ENCODE results near the gene NOS1AP. TPM values are rescaled to one million over a fixed set of nuclear protein-coding genes. Genes with fewer than 3 reads are reported as not detected.

NOS1AP gene
- total RNA-seq, 4 donors from 2014 or later = 0.99 to 9.0 (median 4.0) TPM

- TF ChIP-seq POLR2A (IDR thresholded peaks at IDR 0.05; ENCODE audit: low read depth) (no peak), EP300 (IDR thresholded peaks at IDR 0.05) (no peak), POLR2AphosphoS5 (IDR thresholded peaks at IDR 0.05) (no peak), CTCF (IDR thresholded peaks at IDR 0.05) (no peak)
- intact Hi-C loops (cut with DNase I) = loop anchor here (2.0 to 5.0 kb wide), 2 partner anchors 174 to 243 kb away; no protein-coding TSS in a partner anchor
- 100% methylated on average over 1 of the region's 1 CpG for WGBS
- Histone ChIP-seq H3K4me1 (peaks cover 0 to 8% (median 4%) of the 10 kb centered on the region in 4 donors), H3K27me3 (no peaks in the 10 kb centered on the region), H3K36me3 (no peaks in the 10 kb centered on the region), H3K4me3 (no peak overlapping the region), H3K9me3 (no peaks in the 10 kb centered on the region), H3K27ac (replicated peaks in 1 of 4) (no peak overlapping the region)
- no peak for DNase-seq (ENCODE audit: extremely low spot score)
Measured at GRCh38 chr1:162036163-162036562, 33.3 kb upstream of the NOS1AP start.

GRCh38 chr1:162038624-162039023 is 30.9 kb upstream of the NOS1AP start:
- intact Hi-C loops (cut with DNase I) = loop anchor here (5.0 kb wide), 1 partner anchor 176 kb away; no protein-coding TSS in a partner anchor
- no peak for TF ChIP-seq POLR2A (IDR thresholded peaks at IDR 0.05; ENCODE audit: low read depth)
- WGBS = 83% methylated on average over 1 of the region's 1 CpG

GRCh38 chr1:162040001-162040400 is 29.5 kb upstream of the NOS1AP start:
- intact Hi-C loops (cut with DNase I) = no loop called here
- no peaks in the 10 kb centered on the region for H3K9me3 ChIP-seq
- no peak for DNase-seq (ENCODE audit: extremely low spot score)
- no peak overlapping the region for H3K4me3 ChIP-seq
- no peaks in the 10 kb centered on the region for H3K27me3 ChIP-seq
- peaks cover 0 to 8% (median 3%) of the 10 kb centered on the region in 4 donors for H3K4me1 ChIP-seq
- no peak for TF ChIP-seq CTCF (IDR thresholded peaks at IDR 0.05)
- no peak for TF ChIP-seq POLR2AphosphoS5 (IDR thresholded peaks at IDR 0.05)
- no peak overlapping the region for H3K27ac ChIP-seq (replicated peaks in 1 of 4)
- H3K36me3 ChIP-seq = no peaks in the 10 kb centered on the region
- 74% methylated on average over 4 of the region's 4 CpGs for WGBS

More at GRCh38 chr1:162038624-162039023, 30.9 kb upstream of the NOS1AP start:
- Histone ChIP-seq H3K4me3 (no peak overlapping the region), H3K27me3 (no peaks in the 10 kb centered on the region), H3K36me3 (no peaks in the 10 kb centered on the region), H3K9me3 (no peaks in the 10 kb centered on the region), H3K27ac (replicated peaks in 1 of 4) (no peak overlapping the region), H3K4me1 (peaks cover 0 to 8% (median 3%) of the 10 kb centered on the region in 4 donors)
- DNase-seq (ENCODE audit: extremely low spot score) = no peak

GRCh38 chr1:162040657-162041056 is 28.8 kb upstream of the NOS1AP start:
- DNase-seq (ENCODE audit: extremely low spot score) = no peak
- H3K4me3 ChIP-seq = no peak overlapping the region
- H3K36me3 ChIP-seq = no peaks in the 10 kb centered on the region
- TF ChIP-seq EP300 (IDR thresholded peaks at IDR 0.05) (no peak), CTCF (IDR thresholded peaks at IDR 0.05) (peak in 1 of 3 experiments; percentile 13)
- intact Hi-C loops (cut with DNase I) = no loop called here
- no peak overlapping the region for H3K27ac ChIP-seq (replicated peaks in 1 of 4)
- no peaks in the 10 kb centered on the region for H3K27me3 ChIP-seq
- no peaks in the 10 kb centered on the region for H3K9me3 ChIP-seq
- H3K4me1 ChIP-seq = peaks cover 0 to 8% (median 3%) of the 10 kb centered on the region in 4 donors

- H3K9me3 ChIP-seq = no peaks in the 10 kb centered on the region
- intact Hi-C loops (cut with DNase I) = no loop called here
- H3K4me3 ChIP-seq = no peak overlapping the region
- no peaks in the 10 kb centered on the region for H3K27me3 ChIP-seq
- no peaks in the 10 kb centered on the region for H3K4me1 ChIP-seq
- 89% methylated on average over 1 of the region's 1 CpG for WGBS
- no peak for DNase-seq (ENCODE audit: extremely low spot score)
- no peak overlapping the region for H3K27ac ChIP-seq (replicated peaks in 1 of 4)
- H3K36me3 ChIP-seq = no peaks in the 10 kb centered on the region
- no peak for TF ChIP-seq EP300 (IDR thresholded peaks at IDR 0.05)
- TF ChIP-seq POLR2A (IDR thresholded peaks at IDR 0.05; ENCODE audit: low read depth) = no peak
- TF ChIP-seq POLR2AphosphoS5 (IDR thresholded peaks at IDR 0.05) = no peak
- TF ChIP-seq CTCF (IDR thresholded peaks at IDR 0.05) = no peak
Measured at GRCh38 chr1:162042361-162042760, 27.1 kb upstream of the NOS1AP start.

Measured in esophagus muscularis mucosa (tissue), 4 donors.